ENCODE measurements around the gene TNC. TPM values are rescaled to one million over a fixed set of nuclear protein-coding genes. Genes with fewer than 3 reads are reported as not detected.

The TNC gene
- total and polyA plus RNA-seq, 2 donors (not counting 3 experiments of a cell fraction or from before 2014, with no cell fraction given) = 0.29 TPM; not detected in 1

DNA sequence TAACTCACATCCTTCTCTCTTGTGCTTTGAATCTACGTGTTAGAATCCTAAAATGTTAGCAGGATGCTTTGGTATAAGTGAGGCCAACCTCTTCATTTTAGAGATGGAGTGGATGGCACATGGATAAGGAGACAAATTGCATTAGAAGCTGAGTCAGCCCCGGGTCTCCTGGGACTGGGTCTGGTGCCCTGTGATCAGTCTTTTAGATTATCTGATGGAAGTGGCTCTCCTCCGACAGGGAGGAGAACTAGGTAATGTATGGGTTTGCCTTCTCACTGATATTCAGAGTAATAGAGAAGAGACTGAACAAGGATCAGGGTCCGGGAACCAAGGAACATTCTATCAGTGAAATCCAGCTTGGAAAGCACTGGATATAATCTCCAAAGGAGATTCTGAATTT, 112.6 kb downstream of the TNC start:
- CTCF ChIA-PET = interaction anchor here (2.1 kb wide), 1 partner anchor 9 kb away, joined by 9 read pairs; no protein-coding TSS in a partner anchor
- peaks cover 0 to 3% of the 10 kb centered on the region in 2 experiments for H3K27me3 ChIP-seq (ENCODE audit: control insufficient read depth in 2 of 2, insufficient read depth in 2 of 2, low read length in 2 of 2)
- POLR2A ChIA-PET = no interaction called here
- no peak overlapping the region for H3K27ac ChIP-seq (ENCODE audit: insufficient read depth, low read depth, low read length)
- no peak overlapping the region for H3K4me3 ChIP-seq (replicated peaks in 1 of 3; ENCODE audit: insufficient read depth in 1 of 3, low read depth in 1 of 3, low read length in 3 of 3)
- no peaks in the 10 kb centered on the region for H3K36me3 ChIP-seq (ENCODE audit: control insufficient read depth in 2 of 2, extremely low read depth in 1 of 2, insufficient read depth in 2 of 2, low read length in 2 of 2)
- no peak overlapping the region for H2AFZ ChIP-seq (ENCODE audit: low read depth, low read length)
- no peaks in the 10 kb centered on the region for H3K9me3 ChIP-seq (replicated peaks; ENCODE audit: control insufficient read depth, insufficient read depth, low read length)
- TF ChIP-seq GATA2 (IDR thresholded peaks at IDR 0.05; ENCODE audit: insufficient read depth, insufficient read length, low read depth, low read length) = no peak
- TF ChIP-seq, protein P1, sequence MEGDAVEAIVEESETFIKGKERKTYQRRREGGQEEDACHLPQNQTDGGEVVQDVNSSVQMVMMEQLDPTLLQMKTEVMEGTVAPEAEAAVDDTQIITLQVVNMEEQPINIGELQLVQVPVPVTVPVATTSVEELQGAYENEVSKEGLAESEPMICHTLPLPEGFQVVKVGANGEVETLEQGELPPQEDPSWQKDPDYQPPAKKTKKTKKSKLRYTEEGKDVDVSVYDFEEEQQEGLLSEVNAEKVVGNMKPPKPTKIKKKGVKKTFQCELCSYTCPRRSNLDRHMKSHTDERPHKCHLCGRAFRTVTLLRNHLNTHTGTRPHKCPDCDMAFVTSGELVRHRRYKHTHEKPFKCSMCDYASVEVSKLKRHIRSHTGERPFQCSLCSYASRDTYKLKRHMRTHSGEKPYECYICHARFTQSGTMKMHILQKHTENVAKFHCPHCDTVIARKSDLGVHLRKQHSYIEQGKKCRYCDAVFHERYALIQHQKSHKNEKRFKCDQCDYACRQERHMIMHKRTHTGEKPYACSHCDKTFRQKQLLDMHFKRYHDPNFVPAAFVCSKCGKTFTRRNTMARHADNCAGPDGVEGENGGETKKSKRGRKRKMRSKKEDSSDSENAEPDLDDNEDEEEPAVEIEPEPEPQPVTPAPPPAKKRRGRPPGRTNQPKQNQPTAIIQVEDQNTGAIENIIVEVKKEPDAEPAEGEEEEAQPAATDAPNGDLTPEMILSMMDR (IDR thresholded peaks at IDR 0.05; ENCODE audit: extremely low read depth in 1 of 2, insufficient read depth in 1 of 2, low read depth in 1 of 2, low read length in 2 of 2) = no peak
- no peak for TF ChIP-seq POLR2A (IDR thresholded peaks at IDR 0.05; ENCODE audit: low read depth, low read length)
- TF ChIP-seq EZH2 (IDR thresholded peaks at IDR 0.05; ENCODE audit: borderline replicate concordance, low read depth, low read length, severe bottlenecking) = no peak
- H3K79me2 ChIP-seq (ENCODE audit: control insufficient read depth, insufficient read depth, low read length) = no peaks in the 10 kb centered on the region
- no TSS peak for BruUV-seq (replicated peaks)
- no peaks in the 10 kb centered on the region for H3K9me1 ChIP-seq (replicated peaks; ENCODE audit: control insufficient read depth, extremely low read depth, insufficient read depth, low read length)
- FAIRE-seq (no peak), DNase-seq (ENCODE audit: low read depth, low spot score) (no peak)
- no peaks in the 10 kb centered on the region for H4K20me1 ChIP-seq (replicated peaks; ENCODE audit: control insufficient read depth, extremely low read depth, insufficient read depth, low read length)
- dilution Hi-C loops (cut with MboI; ENCODE audit: extremely low pct_ligation_motif_present, low sequenced_read_pairs) = no loop called here
- no peak overlapping the region for H3K9ac ChIP-seq (replicated peaks; ENCODE audit: extremely low read depth, insufficient read depth, low read length)
- H3K4me2 ChIP-seq (ENCODE audit: insufficient read depth, low read length) = no peak overlapping the region
- no peaks in the 10 kb centered on the region for H3K4me1 ChIP-seq (ENCODE audit: control insufficient read depth, extremely low read depth, insufficient read depth, low read length)
- intact Hi-C loops (cut with micrococcal nuclease) = no loop called here

DNA sequence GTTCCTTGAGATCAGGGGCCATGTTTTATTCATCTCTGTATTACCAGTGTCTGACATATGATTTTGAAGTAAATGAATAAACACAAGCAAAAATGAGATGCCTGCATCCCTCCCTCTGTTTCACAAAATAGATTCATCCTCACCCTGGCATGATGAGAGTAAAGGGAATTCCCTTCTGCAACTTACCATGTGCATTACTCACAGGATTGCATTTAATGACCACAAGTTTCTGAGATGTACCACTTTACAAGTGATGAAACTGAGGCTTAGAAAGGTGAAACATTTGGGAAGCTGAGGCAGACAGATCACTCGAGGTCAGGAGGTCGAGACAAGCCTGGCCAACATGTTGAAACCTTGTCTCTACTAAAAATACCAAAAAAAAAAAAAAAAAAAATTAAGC, 113.4 kb downstream of the TNC start:
- no peak for FAIRE-seq
- POLR2A ChIA-PET = no interaction called here
- CTCF ChIA-PET = interaction anchor here (1.2 to 2.1 kb wide), 2 partner anchors 10 to 599 kb away, joined by 3 to 9 read pairs; no protein-coding TSS in a partner anchor
- intact Hi-C loops (cut with micrococcal nuclease) = no loop called here
- TF ChIP-seq EZH2 (IDR thresholded peaks at IDR 0.05; ENCODE audit: borderline replicate concordance, low read depth, low read length, severe bottlenecking) (no peak), MYC (IDR thresholded peaks at IDR 0.05; ENCODE audit: low read depth, low read length) (no peak), GATA2 (IDR thresholded peaks at IDR 0.05; ENCODE audit: insufficient read depth, insufficient read length, low read depth, low read length) (no peak)
- TF ChIP-seq, protein P2, sequence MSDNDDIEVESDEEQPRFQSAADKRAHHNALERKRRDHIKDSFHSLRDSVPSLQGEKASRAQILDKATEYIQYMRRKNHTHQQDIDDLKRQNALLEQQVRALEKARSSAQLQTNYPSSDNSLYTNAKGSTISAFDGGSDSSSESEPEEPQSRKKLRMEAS (IDR thresholded peaks at IDR 0.05; ENCODE audit: insufficient read depth, insufficient read length) = no peak
- Histone ChIP-seq H3K4me3 (replicated peaks in 1 of 3; ENCODE audit: insufficient read depth in 1 of 3, low read depth in 1 of 3, low read length in 3 of 3) (no peak overlapping the region), H3K27me3 (ENCODE audit: control insufficient read depth in 2 of 2, insufficient read depth in 2 of 2, low read length in 2 of 2) (no peaks in the 10 kb centered on the region), H3K79me2 (ENCODE audit: control insufficient read depth, insufficient read depth, low read length) (no peaks in the 10 kb centered on the region), H3K36me3 (ENCODE audit: control insufficient read depth in 2 of 2, extremely low read depth in 1 of 2, insufficient read depth in 2 of 2, low read length in 2 of 2) (no peaks in the 10 kb centered on the region), H3K9me3 (replicated peaks; ENCODE audit: control insufficient read depth, insufficient read depth, low read length) (no peaks in the 10 kb centered on the region), H4K20me1 (replicated peaks; ENCODE audit: control insufficient read depth, extremely low read depth, insufficient read depth, low read length) (no peaks in the 10 kb centered on the region), H3K9ac (replicated peaks; ENCODE audit: extremely low read depth, insufficient read depth, low read length) (no peak overlapping the region), H3K4me1 (ENCODE audit: control insufficient read depth, extremely low read depth, insufficient read depth, low read length) (no peaks in the 10 kb centered on the region), H3K9me1 (replicated peaks; ENCODE audit: control insufficient read depth, extremely low read depth, insufficient read depth, low read length) (no peaks in the 10 kb centered on the region), H3K4me2 (ENCODE audit: insufficient read depth, low read length) (no peak overlapping the region), H2AFZ (ENCODE audit: low read depth, low read length) (no peak overlapping the region), H3K27ac (ENCODE audit: insufficient read depth, low read depth, low read length) (no peak overlapping the region)
- dilution Hi-C loops (cut with MboI; ENCODE audit: extremely low pct_ligation_motif_present, low sequenced_read_pairs) = no loop called here
- BruUV-seq (replicated peaks) = no TSS peak
- DNase-seq (ENCODE audit: low read depth, low spot score) = no peak

Measured in endothelial cell of umbilical vein (primary cell).